HEK293 (cell line): ENCODE results near the gene MAGOH.

Source experiments
- MYNN ChIP-seq: fragments of 450-650 bp; formaldehyde crosslinking; IDR thresholded peaks from 2 replicates; pipeline ENCODE4 v1.5.1; 2016; ENCODE audit warnings: missing biosample characterization, missing genetic modification characterization, borderline replicate concordance
- RBAK ChIP-seq: fragments of 450-650 bp; formaldehyde crosslinking; IDR thresholded peaks from 2 replicates; pipeline ENCODE4 v1.5.1; 2016; ENCODE audit warnings: missing biosample characterization, missing genetic modification characterization
- SP2 ChIP-seq: fragments of 450-650 bp; formaldehyde crosslinking; IDR thresholded peaks from 2 replicates; pipeline ENCODE4 v1.5.1; 2016; ENCODE audit warnings: missing biosample characterization, missing genetic modification characterization
- ZNF112 ChIP-seq: fragments of 450-650 bp; formaldehyde crosslinking; IDR thresholded peaks from 2 replicates; pipeline ENCODE4 v1.5.0; 2017; ENCODE audit warnings: missing biosample characterization, missing genetic modification characterization
- ZNF169 ChIP-seq: fragments of 450-650 bp; formaldehyde crosslinking; IDR thresholded peaks from 2 replicates; pipeline ENCODE4 v1.5.1; 2016; ENCODE audit warnings: missing biosample characterization, missing genetic modification characterization
- ZNF629 ChIP-seq: fragments of 450-650 bp; formaldehyde crosslinking; IDR thresholded peaks from 2 replicates; pipeline ENCODE4 v1.5.1; 2017; ENCODE audit warnings: missing biosample characterization, missing genetic modification characterization
- ZNF677 ChIP-seq: fragments of 450-650 bp; IDR thresholded peaks from 2 replicates; pipeline ENCODE4 v1.5.0; 2018; ENCODE audit warnings: missing biosample characterization, mild to moderate bottlenecking, missing genetic modification characterization, moderate library complexity
- TF ChIP-seq, protein P1 (sequence below): fragments of 450-650 bp; formaldehyde crosslinking; IDR thresholded peaks from 2 replicates; pipeline ENCODE4 v1.5.1; 2016; ENCODE audit warnings: missing biosample characterization, missing genetic modification characterization

DNA sequence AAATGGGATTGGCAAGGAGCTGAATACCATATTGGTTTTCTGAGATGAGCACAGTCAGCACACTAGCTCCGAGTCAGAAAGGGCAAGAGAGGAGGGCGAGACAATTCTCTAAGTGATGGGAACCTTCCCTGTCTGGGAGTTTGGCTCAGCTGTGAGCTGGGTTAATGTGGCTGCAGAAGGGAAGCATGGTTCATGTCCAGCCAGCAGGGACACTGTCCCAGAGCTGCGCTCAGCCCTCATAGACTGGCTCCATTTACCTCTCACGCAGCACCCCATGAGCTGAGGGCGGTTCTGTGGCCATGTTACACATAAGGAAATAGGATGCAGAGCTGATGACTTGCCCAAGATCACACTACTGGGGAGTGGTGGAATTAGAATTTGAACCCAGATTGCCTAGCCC lies 57.4 kb downstream of the MAGOH start:
- TF ChIP-seq SP2 (tag by site-specific recombination) (no peak), ZNF169 (tag by site-specific recombination) (no peak), MYNN (tag by site-specific recombination) (no peak), ZNF112 (no peak), ZNF629 (tag by site-specific recombination) (no peak), RBAK (tag by site-specific recombination) (no peak), ZNF677 (tag by site-specific recombination) (no peak)
- TF ChIP-seq, protein P1, sequence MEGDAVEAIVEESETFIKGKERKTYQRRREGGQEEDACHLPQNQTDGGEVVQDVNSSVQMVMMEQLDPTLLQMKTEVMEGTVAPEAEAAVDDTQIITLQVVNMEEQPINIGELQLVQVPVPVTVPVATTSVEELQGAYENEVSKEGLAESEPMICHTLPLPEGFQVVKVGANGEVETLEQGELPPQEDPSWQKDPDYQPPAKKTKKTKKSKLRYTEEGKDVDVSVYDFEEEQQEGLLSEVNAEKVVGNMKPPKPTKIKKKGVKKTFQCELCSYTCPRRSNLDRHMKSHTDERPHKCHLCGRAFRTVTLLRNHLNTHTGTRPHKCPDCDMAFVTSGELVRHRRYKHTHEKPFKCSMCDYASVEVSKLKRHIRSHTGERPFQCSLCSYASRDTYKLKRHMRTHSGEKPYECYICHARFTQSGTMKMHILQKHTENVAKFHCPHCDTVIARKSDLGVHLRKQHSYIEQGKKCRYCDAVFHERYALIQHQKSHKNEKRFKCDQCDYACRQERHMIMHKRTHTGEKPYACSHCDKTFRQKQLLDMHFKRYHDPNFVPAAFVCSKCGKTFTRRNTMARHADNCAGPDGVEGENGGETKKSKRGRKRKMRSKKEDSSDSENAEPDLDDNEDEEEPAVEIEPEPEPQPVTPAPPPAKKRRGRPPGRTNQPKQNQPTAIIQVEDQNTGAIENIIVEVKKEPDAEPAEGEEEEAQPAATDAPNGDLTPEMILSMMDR (tag by site-specific recombination): no peak
